ENCODE results near the gene TP73. TPM values are rescaled to one million over a fixed set of nuclear protein-coding genes. Genes with fewer than 3 reads are reported as not detected.

The TP73 gene
- total RNA-seq, 2 donors from 2014 or later, result 5.1 to 15.1 TPM

DNA sequence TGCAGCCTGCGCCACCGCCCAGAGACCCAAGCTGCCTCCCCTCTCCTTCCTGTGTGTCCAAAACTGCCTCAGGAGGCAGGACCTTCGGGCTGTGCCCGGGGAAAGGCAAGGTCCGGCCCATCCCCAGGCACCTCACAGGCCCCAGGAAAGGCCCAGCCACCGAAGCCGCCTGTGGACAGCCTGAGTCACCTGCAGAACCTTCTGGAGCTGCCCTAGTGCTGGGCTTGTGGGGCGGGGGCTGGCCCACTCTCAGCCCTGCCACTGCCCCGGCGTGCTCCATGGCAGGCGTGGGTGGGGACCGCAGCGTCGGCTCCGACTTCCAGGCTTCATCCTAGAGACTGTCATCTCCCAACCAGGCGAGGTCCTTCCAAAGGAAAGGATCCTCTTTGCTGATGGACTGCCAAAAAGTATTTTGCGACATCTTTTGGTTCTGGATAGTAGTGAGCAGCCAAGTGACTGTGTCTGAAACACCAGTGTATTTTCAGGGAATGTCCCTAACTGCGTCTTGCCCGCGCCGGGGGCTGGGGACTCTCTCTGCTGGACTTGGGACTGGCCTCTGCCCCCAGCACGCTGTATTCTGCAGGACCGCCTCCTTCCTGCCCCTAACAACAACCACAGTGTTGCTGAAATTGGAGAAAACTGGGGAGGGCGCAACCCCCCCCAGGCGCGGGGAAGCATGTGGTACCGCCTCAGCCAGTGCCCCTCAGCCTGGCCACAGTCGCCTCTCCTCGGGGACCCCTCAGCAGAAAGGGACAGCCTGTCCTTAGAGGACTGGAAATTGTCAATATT, 81.0 kb downstream of the TP73 start:
- TF ChIP-seq POLR2A (IDR thresholded peaks at IDR 0.05), result no peak
- TF ChIP-seq, protein P1, sequence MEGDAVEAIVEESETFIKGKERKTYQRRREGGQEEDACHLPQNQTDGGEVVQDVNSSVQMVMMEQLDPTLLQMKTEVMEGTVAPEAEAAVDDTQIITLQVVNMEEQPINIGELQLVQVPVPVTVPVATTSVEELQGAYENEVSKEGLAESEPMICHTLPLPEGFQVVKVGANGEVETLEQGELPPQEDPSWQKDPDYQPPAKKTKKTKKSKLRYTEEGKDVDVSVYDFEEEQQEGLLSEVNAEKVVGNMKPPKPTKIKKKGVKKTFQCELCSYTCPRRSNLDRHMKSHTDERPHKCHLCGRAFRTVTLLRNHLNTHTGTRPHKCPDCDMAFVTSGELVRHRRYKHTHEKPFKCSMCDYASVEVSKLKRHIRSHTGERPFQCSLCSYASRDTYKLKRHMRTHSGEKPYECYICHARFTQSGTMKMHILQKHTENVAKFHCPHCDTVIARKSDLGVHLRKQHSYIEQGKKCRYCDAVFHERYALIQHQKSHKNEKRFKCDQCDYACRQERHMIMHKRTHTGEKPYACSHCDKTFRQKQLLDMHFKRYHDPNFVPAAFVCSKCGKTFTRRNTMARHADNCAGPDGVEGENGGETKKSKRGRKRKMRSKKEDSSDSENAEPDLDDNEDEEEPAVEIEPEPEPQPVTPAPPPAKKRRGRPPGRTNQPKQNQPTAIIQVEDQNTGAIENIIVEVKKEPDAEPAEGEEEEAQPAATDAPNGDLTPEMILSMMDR (IDR thresholded peaks at IDR 0.05), result no peak
- TF ChIP-seq POLR2AphosphoS5 (IDR thresholded peaks at IDR 0.05), result no peak
- WGBS, result 80% methylated on average over 29 of the region's 29 CpGs

DNA sequence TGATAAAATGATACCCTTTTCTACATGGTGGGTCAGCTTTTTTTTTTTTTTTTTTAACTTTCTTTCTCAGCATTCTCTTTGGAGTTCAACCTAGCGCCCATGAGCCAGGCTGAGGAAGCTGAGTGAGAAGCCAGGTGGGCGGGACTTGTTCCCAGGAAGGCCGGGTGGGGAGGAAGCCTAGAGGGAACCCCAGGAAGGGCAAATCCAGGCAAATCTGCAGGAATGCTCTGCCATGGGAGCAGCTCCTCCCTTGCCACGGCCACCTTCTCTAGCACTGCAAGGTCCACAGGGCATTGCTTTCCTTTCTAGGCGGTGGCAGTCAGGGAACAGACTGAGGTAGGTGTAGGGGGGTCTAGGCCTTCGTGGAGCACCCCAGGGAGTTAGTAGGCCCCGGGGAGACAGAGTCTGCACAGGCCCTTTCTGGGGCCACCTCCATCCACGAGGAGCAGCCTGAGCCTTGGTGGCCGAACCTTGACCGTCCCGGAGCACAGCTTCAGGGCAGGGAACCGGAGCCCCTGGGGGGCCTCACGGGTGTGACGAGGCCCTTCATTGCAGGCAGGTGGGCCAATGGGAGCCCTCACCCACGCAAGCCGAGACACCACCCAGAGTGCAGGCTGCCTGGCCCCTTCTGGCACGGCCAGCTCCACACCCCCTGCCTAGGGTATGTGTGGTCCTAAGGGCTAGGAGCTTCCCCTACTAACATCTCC, 81.7 kb downstream of the TP73 start:
- Histone ChIP-seq H3K4me3 (no peak overlapping the region), H3K36me3 (no peaks in the 10 kb centered on the region), H3K27ac (no peak overlapping the region), H3K27me3 (replicated peaks; ENCODE audit: insufficient read depth) (no peaks in the 10 kb centered on the region), H3K9me3 (no peaks in the 10 kb centered on the region), H3K4me1 (replicated peaks) (no peaks in the 10 kb centered on the region)
- intact Hi-C loops (cut with DNase I), result no loop called here
- TF ChIP-seq POLR2A (IDR thresholded peaks at IDR 0.05) (no peak), POLR2AphosphoS5 (IDR thresholded peaks at IDR 0.05) (no peak)
- TF ChIP-seq, protein P1 (IDR thresholded peaks at IDR 0.05), result no peak
- no peak for DNase-seq (ENCODE audit: low spot score)
- 81% methylated on average over 17 of the region's 17 CpGs for WGBS

More for the DNA sequence above, 81.0 kb downstream of the TP73 start:
- Histone ChIP-seq H3K27ac (no peak overlapping the region), H3K9me3 (no peaks in the 10 kb centered on the region), H3K36me3 (no peaks in the 10 kb centered on the region), H3K27me3 (replicated peaks; ENCODE audit: insufficient read depth) (no peaks in the 10 kb centered on the region), H3K4me3 (no peak overlapping the region), H3K4me1 (replicated peaks) (no peaks in the 10 kb centered on the region)
- intact Hi-C loops (cut with DNase I), result no loop called here
- no peak for DNase-seq (ENCODE audit: low spot score)

DNA sequence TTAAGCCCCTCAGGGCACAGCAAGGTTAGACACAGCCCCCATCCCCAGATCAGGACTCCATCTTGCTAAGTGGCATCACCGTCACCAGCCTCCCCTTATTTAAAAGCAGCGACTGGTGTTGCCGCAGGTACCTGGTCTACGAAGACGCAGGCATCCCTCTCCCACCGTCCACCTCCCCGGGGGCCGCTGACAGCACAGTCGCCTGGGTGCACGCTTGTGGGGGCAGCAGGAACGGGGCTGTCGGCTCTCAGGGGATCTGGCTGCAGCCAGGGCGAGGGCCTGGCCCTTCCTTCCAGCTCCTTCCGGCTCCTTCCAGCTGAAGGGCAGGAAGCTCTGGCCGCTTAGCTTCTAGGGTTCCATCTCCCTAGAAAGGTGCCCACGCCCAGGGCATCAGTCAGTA, 82.3 kb downstream of the TP73 start:
- intact Hi-C loops (cut with DNase I), result no loop called here
- WGBS, result 93% methylated on average over 16 of the region's 16 CpGs
- Histone ChIP-seq H3K36me3 (no peaks in the 10 kb centered on the region), H3K4me3 (no peak overlapping the region), H3K27ac (no peak overlapping the region), H3K27me3 (replicated peaks; ENCODE audit: insufficient read depth) (no peaks in the 10 kb centered on the region), H3K9me3 (no peaks in the 10 kb centered on the region), H3K4me1 (replicated peaks) (no peaks in the 10 kb centered on the region)
- DNase-seq (ENCODE audit: low spot score), result no peak
- TF ChIP-seq, protein P1 (IDR thresholded peaks at IDR 0.05), result no peak
- TF ChIP-seq POLR2A (IDR thresholded peaks at IDR 0.05) (no peak), POLR2AphosphoS5 (IDR thresholded peaks at IDR 0.05) (no peak)

DNA sequence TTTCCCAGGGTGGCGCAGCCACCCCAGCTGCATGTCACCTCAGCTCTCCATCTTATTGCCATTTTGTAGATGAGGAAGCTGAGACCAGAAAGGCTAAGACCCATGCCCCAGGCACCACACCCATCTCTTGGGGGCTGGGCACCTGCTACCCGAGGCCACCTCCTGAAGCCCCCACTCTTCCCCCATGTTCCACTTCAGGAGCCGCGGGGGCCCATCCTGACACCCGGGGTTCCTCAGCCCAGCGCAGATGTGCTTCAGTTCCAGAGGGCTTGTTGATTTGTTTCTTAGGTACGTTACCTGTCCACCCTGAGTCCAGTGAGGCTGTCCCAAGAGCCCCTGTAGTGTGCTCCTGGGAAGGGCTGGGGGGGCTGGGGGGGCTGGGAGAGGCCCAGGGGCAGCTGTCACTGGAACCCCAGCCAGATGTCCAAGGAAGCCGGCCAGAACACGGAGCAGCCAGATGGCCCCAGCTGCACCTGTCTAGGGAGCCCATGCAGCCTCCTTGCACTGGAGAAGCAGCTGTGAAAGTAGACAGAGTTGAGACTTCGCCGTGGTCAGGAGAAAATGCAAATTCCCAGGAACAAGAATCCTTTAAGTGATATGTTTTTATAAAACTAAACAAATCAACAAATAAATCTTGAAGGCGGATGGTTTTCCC, 82.8 kb downstream of the TP73 start:
- Histone ChIP-seq H3K4me3 (no peak overlapping the region), H3K9me3 (no peaks in the 10 kb centered on the region), H3K36me3 (no peaks in the 10 kb centered on the region), H3K4me1 (replicated peaks) (no peaks in the 10 kb centered on the region), H3K27me3 (replicated peaks; ENCODE audit: insufficient read depth) (no peaks in the 10 kb centered on the region), H3K27ac (no peak overlapping the region)
- DNase-seq (ENCODE audit: low spot score), result no peak
- WGBS, result 73% methylated on average over 12 of the region's 12 CpGs
- no peak for TF ChIP-seq POLR2A (IDR thresholded peaks at IDR 0.05)
- TF ChIP-seq, protein P1 (IDR thresholded peaks at IDR 0.05), result no peak
- no peak for TF ChIP-seq POLR2AphosphoS5 (IDR thresholded peaks at IDR 0.05)
- intact Hi-C loops (cut with DNase I), result no loop called here
